Panc1 (cell line): ENCODE measurements around the gene KDM4B.

Experiments
- POLR2AphosphoS5 ChIP-seq: IDR thresholded peaks from 2 replicates; pipeline ENCODE4 v1.6.1; 2012; ENCODE audit warnings: mild to moderate bottlenecking, low read depth, low read length, moderate library complexity
- SIN3A ChIP-seq: IDR thresholded peaks from 2 replicates; pipeline ENCODE4 v1.6.1; 2012; ENCODE audit warnings: low read depth, mild to moderate bottlenecking, low read length, moderate library complexity, borderline replicate concordance; ENCODE audit not compliant: insufficient read depth
- TCF7L2 ChIP-seq: IDR thresholded peaks from 2 replicates; pipeline ENCODE4 v1.6.1; 2011; ENCODE audit warnings: mild to moderate bottlenecking, low read depth, low read length, inconsistent platforms
- TF ChIP-seq, protein P1 (sequence below): fragments of 450-650 bp; IDR thresholded peaks from 2 replicates; pipeline ENCODE4 v1.5.1; 2017; ENCODE audit warnings: mild to moderate bottlenecking
- TF ChIP-seq, protein P2 (sequence below), 2 experiments: IDR thresholded peaks; 2 replicates each; pipeline ENCODE4 v1.6.1; 2011 to 2012; ENCODE audit warnings: low read depth in 2 of 2, control low read depth in 1 of 2, low read length in 1 of 2, mild to moderate bottlenecking in 1 of 2, moderate library complexity in 1 of 2; ENCODE audit not compliant: insufficient read depth in 1 of 2

DNA sequence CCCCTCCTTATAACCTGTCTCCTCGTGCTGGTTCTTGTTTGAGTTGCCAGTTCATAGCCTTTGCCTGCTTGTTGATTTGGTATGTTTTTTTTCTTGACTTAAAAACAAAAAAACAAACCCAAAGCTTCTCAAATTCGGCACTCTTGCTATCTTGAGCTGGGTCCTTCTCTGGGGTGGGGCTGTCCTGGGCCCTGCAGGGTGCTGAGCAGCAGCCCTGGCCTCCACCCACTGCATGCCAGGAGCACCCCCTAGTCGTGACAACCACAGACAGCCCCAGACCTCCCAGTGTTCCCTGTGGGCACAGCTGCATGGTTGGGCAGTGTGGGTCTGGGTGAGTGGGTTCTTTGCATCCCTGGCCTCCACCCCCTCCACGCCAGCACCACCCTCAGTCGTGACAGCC is 27.8 kb downstream of the KDM4B start:
- TF ChIP-seq, protein P1, sequence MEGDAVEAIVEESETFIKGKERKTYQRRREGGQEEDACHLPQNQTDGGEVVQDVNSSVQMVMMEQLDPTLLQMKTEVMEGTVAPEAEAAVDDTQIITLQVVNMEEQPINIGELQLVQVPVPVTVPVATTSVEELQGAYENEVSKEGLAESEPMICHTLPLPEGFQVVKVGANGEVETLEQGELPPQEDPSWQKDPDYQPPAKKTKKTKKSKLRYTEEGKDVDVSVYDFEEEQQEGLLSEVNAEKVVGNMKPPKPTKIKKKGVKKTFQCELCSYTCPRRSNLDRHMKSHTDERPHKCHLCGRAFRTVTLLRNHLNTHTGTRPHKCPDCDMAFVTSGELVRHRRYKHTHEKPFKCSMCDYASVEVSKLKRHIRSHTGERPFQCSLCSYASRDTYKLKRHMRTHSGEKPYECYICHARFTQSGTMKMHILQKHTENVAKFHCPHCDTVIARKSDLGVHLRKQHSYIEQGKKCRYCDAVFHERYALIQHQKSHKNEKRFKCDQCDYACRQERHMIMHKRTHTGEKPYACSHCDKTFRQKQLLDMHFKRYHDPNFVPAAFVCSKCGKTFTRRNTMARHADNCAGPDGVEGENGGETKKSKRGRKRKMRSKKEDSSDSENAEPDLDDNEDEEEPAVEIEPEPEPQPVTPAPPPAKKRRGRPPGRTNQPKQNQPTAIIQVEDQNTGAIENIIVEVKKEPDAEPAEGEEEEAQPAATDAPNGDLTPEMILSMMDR = no peak
- TF ChIP-seq, protein P2, sequence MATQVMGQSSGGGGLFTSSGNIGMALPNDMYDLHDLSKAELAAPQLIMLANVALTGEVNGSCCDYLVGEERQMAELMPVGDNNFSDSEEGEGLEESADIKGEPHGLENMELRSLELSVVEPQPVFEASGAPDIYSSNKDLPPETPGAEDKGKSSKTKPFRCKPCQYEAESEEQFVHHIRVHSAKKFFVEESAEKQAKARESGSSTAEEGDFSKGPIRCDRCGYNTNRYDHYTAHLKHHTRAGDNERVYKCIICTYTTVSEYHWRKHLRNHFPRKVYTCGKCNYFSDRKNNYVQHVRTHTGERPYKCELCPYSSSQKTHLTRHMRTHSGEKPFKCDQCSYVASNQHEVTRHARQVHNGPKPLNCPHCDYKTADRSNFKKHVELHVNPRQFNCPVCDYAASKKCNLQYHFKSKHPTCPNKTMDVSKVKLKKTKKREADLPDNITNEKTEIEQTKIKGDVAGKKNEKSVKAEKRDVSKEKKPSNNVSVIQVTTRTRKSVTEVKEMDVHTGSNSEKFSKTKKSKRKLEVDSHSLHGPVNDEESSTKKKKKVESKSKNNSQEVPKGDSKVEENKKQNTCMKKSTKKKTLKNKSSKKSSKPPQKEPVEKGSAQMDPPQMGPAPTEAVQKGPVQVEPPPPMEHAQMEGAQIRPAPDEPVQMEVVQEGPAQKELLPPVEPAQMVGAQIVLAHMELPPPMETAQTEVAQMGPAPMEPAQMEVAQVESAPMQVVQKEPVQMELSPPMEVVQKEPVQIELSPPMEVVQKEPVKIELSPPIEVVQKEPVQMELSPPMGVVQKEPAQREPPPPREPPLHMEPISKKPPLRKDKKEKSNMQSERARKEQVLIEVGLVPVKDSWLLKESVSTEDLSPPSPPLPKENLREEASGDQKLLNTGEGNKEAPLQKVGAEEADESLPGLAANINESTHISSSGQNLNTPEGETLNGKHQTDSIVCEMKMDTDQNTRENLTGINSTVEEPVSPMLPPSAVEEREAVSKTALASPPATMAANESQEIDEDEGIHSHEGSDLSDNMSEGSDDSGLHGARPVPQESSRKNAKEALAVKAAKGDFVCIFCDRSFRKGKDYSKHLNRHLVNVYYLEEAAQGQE (IDR thresholded peaks at IDR 0.05; ENCODE audit: insufficient read depth in 1 of 2, low read depth in 2 of 2, low read length in 1 of 2) = no peak
- TF ChIP-seq POLR2AphosphoS5 (no peak), SIN3A (no peak), TCF7L2 (no peak)
